ENCODE results near the gene KCNK10. TPM values are rescaled to one million over a fixed set of nuclear protein-coding genes. Genes with fewer than 3 reads are reported as not detected.

The KCNK10 gene
- total RNA-seq, 1 donor from 2014 or later, result not detected

DNA sequence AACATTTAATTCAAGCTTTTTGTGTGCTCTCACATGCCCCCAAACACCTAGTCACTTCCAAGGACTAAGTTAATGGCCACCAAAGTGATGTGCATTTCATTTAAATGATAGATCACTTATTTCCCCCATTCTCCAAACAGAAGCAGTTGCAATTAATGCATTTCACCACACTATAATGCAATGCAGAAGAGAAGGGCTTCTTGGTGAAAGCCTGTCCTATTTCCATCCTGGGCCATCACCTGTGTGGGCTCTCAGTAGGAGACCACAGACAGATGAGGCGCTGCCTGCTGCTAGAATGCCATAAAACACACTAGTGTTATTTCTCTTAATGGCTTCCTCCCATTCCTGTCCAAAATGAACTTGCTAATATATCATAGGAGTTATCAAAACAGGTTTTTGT is 166.9 kb downstream of the KCNK10 start:
- intact Hi-C loops (cut with micrococcal nuclease), result no loop called here
- no peak for DNase-seq
- no peak for ATAC-seq

DNA sequence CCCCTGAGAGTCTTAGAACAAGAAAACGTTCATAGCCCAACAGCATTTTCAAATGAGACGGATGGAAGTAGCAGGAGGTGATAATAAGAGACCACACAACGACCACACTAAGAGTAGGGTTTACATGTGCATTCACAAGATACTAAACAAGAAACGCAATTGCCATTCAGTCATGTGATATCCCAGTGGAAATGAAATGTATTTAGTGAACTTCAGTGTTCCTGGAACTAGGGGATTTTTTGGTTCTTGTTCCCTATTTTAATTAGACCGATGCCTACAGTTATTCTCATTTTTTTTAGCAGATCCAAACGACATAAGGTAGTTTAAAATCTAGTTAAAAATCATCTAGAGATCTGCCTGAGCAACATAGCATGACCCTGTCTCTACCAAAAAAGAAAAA is 168.1 kb downstream of the KCNK10 start:
- no peak for ATAC-seq
- intact Hi-C loops (cut with micrococcal nuclease), result no loop called here

GRCh38 chr14:88154321-88154720 is 168.7 kb downstream of the KCNK10 start:
- ATAC-seq, result no peak
- intact Hi-C loops (cut with micrococcal nuclease), result no loop called here
- no peak for DNase-seq

More for the DNA sequence above, 168.1 kb downstream of the KCNK10 start:
- no peak for DNase-seq

- no peak for DNase-seq
- intact Hi-C loops (cut with micrococcal nuclease), result no loop called here
- ATAC-seq, result no peak
Observed at GRCh38 chr14:88146881-88147649, 176.0 kb downstream of the KCNK10 start.

- ATAC-seq (no peak), DNase-seq (no peak)
- intact Hi-C loops (cut with micrococcal nuclease), result no loop called here
Observed at GRCh38 chr14:88143810-88144209, 179.3 kb downstream of the KCNK10 start.

- intact Hi-C loops (cut with micrococcal nuclease), result no loop called here
- ATAC-seq (no peak), DNase-seq (no peak)
Observed at GRCh38 chr14:88142997-88143396, 180.1 kb downstream of the KCNK10 start.

DNA sequence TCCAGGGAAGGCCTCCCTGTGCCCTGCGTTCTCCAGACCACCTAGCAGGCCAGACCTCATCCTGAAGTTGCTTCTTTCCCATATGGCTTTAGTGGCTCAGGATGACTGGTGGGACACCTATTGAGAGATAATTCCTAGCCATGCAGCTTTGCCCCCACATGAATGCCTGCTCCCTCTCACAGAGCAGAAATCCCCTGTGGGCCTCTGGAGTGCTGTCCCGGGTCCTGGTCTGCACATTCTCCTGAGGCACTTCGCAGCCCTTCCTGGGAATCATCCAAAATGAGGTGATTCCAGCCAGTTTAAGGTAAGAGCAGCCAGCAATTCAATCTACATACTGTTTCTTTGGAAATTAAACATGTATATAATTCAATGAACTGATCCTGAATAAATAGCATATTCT is 182.2 kb downstream of the KCNK10 start:
- ATAC-seq (no peak), DNase-seq (no peak)
- intact Hi-C loops (cut with micrococcal nuclease), result no loop called here

DNA sequence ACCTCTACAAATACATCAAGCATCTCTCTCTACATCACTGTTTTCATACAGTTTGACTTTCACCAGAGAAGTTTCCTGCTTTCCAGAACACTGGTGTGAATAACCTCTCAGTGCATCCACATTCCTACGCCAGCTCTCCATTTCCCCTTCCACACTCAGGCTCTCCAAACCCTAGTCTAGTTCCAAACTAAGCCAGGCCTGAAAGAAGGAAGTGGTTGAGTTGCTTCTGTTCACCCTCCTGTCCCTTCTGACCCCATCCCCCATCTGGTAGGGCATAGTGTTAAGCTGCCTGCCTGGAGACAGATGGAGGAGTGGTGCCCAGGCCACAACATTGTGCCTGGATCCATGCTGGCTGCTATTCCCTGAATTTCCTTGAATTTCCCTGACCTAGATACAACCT is 185.7 kb downstream of the KCNK10 start:
- no peak for DNase-seq
- intact Hi-C loops (cut with micrococcal nuclease), result no loop called here
- no peak for ATAC-seq

Other genes with a start within 250 kb of the KCNK10 start
- 10.3 TPM for gene SPATA7, start 62.4 kb upstream of the KCNK10 start, total RNA-seq
- 37.8 TPM for gene PTPN21, start 231.7 kb upstream of the KCNK10 start, total RNA-seq
- gene ZC3H14, start 239.8 kb upstream of the KCNK10 start, total RNA-seq, result 49.4 TPM